Sigmoid colon (tissue), 4 donors: ENCODE measurements around the gene ADAMTSL1.

Experiments
- EP300 ChIP-seq, 4 donors: sonication (generic); formaldehyde crosslinking; IDR thresholded peaks; one replicate each; pipeline ENCODE4 v1.6.1; 2017; ENCODE audit warnings: antibody characterized with exemption in 4 of 4
- POLR2A ChIP-seq, 2 donors: fragments of 450-650 bp; IDR thresholded peaks; one replicate each; pipeline ENCODE4 v1.6.1; 2016; ENCODE audit warnings: antibody characterized with exemption in 2 of 2, mild to moderate bottlenecking in 2 of 2, moderate library complexity in 2 of 2
- POLR2AphosphoS5 ChIP-seq, 4 donors: sonication (generic); formaldehyde crosslinking; IDR thresholded peaks; one replicate each; pipeline ENCODE4 v1.6.1; 2017; ENCODE audit warnings: antibody characterized with exemption in 4 of 4
- TF ChIP-seq, protein P1 (sequence below), 4 experiments: fragments of 450-650 bp in 3 of 4; fragments of 200-600 bp in 1 of 4; IDR thresholded peaks; one replicate each; pipeline ENCODE4 v1.5.1; 2016 to 2019; ENCODE audit warnings: antibody characterized with exemption in 4 of 4, mild to moderate bottlenecking in 3 of 4, moderate library complexity in 2 of 4

GRCh38 chr9:18893046-18893445 lies 419.1 kb downstream of the ADAMTSL1 start:
- TF ChIP-seq POLR2A (IDR thresholded peaks at IDR 0.05), result no peak
- TF ChIP-seq, protein P1, sequence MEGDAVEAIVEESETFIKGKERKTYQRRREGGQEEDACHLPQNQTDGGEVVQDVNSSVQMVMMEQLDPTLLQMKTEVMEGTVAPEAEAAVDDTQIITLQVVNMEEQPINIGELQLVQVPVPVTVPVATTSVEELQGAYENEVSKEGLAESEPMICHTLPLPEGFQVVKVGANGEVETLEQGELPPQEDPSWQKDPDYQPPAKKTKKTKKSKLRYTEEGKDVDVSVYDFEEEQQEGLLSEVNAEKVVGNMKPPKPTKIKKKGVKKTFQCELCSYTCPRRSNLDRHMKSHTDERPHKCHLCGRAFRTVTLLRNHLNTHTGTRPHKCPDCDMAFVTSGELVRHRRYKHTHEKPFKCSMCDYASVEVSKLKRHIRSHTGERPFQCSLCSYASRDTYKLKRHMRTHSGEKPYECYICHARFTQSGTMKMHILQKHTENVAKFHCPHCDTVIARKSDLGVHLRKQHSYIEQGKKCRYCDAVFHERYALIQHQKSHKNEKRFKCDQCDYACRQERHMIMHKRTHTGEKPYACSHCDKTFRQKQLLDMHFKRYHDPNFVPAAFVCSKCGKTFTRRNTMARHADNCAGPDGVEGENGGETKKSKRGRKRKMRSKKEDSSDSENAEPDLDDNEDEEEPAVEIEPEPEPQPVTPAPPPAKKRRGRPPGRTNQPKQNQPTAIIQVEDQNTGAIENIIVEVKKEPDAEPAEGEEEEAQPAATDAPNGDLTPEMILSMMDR (IDR thresholded peaks at IDR 0.05), result no peak
- no peak for TF ChIP-seq EP300 (IDR thresholded peaks at IDR 0.05)
- no peak for TF ChIP-seq POLR2AphosphoS5 (IDR thresholded peaks at IDR 0.05)
